NCI-H526 treated with DMSO at 0.1 percent for 48 hours (cell line): ENCODE data around the gene RAB25.
A peak's percentile ranks its signal among the peaks of the same experiment; 100 is the strongest.
"Not testable (repeated sequence)": the region's sequence is repeated elsewhere in the genome, so short reads cannot be mapped to it uniquely, and the experiment has no call there.

Source experiments
- DNase-seq: peaks from one replicate; lab custom pipeline; 2025; lab: John Stamatoyannopoulos, UW

RAB25 gene

DNA sequence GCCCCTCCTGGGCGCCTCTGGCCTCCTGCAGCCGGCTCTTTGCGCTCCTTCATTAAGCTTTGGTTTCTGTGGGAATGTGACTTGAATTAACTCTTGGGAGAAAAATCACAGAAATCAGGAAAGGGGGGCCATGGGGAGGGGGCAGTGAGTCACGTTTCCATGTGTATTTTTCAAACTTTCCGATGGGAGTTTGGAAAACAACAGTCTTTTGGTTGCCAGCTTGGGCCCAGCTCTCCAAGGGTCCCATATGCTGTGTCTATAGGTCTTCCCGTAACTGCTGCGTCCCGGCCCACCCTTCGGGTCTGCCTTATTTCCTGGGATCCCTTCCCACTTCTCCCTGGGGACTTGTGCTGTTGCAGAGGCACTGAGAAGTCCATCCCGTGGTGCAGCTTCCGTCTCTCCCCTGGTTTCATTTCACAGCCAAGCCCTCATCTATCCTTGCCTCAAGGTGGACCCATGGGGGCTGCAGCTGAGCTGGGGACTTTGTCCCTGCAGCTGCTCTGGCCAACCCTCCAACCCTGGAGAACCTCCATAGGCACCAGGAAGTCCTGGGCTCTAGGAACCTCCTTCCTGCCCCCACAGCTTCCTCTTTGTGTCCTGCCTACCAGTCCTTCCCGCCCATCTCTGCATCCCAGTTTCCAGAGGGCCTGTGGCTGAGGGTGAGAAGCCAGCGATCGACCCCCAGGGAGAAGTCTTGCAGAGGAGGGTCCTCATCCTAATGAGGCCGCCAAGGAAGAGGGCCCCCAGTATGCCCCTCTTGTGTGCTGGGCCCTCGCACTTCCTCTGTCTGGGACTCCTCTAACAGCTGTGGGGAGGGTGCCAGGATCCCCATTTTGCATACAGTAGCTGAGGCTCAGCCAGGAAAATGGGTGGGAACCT lies 41.9 kb downstream of the RAB25 start:
- no peak for DNase-seq

DNA sequence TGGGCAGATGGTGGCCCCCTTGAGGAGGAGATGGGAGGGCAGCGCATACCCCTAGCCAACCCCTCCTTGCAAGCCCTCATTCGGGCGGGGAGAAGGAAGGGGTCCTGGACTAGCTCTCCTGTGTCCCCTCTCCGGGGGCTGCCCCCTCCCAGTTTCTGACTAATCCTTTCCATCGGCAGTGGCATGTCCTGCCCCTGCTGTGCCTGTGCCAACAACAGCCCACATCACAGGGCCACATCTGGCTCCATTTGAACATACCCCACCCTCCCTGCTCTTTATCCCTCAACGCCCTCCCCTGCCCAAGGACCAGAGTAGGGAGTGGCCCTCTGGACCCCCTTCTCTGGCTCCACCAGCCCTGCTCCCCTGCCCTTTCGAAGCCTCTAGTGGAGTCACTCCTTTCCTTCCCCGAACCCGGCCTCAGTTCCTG lies 42.6 kb downstream of the RAB25 start:
- no peak for DNase-seq

DNA sequence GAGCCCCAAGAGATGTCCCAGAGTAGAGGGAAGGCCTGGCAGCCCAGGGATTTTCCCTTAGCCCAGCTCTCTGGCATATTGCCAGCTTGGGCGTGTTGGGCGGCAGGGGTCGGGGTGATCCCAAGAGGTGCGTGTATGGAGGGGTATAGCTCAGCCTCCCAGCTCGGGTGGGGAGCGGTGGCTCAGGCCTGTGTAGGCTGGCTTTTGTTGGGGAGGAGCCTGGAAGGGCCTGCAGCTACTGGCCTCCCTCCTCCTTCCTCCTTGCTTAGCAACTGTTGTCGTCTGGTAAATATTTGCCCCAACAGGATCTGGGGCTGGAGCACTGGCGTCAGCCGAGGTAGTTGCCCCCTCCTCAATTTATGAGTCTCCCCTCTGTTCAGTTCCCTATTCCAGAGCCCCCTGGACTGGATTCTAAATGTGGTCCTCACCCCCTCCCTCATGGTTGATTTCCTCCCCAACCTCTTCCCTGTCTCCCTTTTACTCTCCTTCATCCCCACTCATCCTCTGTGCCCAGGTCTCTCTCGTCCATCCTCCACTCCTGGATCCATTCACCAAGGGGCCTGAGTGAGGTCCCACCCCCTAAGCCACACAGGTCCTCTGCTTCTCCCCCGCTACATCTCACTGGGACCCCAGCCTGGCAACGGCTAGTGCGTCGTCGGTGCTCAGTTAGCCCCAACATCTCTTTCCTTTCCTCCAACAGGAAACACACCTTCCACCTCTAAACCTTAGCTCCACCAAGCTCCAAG lies 43.3 kb downstream of the RAB25 start:
- no peak for DNase-seq

DNA sequence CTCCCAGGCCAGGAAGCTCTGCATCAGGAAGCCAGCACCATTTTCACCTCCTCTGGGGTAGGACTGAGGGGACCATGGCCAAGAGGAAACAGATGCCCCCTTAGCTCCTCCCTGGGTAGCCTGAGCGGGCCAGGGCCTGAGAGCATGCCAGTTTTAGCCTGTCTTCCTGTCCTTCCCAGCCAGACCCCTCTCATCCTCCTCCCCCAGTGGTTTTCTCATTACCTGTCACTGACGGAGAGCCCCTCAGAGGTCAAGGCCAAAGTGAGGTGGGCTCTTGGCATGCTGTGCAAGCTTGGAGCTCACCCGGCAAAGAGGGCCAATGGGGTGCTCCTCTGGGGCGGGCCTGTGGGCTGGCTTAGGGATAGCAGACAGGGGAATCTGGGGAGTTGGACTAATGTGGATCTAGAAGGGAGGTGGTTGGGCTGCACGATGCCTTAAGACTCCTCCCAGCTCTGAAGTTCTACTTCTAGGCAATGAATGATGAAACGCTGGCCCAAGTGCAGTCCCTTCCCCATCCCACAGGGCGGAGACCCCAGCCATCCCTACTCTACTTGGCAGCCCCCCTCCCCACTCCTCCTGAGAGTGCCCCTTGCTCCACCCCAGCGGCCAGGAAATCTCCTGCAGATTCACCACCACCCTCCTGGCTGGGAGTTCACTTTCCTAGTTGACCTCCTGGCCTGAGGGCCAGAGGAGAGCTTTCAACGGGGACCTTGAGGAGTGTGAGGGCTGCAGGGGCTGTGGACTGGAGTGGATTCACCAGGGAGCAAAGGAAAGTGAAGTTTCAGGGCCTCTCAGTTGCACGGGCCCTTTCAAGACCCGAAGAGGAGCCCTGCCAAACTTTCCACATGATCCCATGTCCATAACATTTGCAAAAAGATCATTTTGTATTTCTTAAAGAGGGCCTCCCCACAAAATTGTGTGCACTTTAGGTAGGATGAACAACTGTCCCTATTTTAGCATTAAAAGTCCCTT lies 44.2 kb downstream of the RAB25 start:
- DNase-seq, result no peak

DNA sequence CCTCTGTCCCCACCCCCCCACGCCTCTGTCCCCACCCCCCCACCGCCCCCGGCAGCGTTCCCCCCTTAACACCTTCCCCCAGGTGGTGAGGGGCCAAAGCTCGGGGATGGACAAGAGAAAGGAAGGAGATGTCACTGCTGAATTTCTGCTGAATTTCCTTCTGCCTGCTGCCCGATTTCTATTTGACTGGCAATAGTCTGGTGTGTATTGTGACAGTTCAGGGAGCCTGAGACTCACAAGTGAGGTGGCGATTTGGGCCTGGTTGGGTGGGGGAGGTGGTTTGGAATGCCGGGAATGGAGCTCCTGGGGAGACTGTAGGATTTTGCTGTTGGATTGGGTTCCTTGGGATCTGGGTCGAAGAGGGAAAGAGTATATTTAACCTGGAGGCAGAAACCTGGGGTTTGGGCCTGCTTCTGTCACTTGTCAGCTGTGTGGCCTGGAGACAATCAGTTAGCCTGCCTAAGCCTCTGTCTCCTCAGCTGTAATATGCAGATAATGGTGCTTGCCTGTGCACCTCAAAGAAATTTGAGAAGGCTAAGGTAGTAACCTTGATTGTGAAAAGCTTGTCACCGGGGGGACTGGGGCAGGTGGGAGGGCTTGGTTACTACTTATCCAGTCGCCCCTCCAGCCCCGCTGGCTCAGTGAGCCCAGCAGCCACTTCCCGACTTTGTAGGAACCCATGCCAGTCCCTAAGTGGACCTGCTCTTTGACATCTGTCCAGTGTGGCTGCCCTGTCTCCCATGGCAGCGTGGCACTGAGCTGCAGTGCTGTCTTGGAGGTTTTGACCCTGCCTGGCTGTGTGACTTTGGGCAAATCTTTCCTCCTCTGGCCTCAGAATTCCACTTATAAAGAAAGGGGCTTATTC lies 45.9 kb downstream of the RAB25 start:
- peak; percentile 86 for DNase-seq

DNA sequence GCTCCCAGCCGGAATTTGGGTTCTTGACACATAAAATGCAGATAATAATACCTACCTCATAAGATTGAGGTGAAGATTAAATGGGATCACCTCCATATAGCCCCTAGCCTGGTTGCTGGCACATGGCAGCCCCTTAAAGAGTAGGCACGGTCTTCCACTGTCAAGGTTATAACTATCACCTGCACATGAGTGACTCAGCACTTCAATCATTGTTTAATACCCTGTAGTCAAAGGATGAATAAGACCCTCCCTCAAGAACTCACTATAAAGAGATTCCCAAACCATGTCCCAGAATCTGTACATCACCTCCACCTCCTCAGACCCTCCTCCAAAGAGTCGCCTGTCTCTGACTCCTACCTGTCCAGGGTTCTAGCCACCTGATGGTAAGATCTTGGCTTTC lies 47.1 kb downstream of the RAB25 start:
- DNase-seq, result no peak

DNA sequence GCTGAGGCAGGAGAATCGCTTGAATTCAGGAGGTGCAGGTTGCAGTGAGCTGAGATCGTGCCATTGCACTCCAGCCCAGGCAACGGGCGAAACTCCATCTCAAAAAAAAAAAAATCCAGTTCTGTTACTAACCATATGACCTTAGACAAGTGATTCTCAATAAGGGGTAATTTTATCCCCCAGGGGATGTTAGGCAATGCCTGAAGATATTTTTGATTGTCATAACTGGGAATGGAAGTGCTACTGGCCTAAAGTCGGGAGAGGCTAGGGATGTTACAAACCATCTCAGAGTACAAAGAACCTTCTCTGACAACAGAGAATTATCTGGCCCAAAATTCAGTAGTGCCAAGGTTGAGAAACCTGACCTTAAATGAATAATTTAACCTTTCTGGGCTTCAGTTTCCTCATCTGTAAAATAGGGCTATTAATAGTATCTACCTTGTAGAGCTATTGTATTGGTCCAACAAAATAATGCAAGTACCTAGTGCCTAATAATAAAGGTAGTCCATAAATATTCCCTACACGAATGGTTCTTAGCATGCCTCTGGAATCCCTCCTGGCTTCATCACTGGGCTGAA lies 47.8 kb downstream of the RAB25 start:
- no peak for DNase-seq

DNA sequence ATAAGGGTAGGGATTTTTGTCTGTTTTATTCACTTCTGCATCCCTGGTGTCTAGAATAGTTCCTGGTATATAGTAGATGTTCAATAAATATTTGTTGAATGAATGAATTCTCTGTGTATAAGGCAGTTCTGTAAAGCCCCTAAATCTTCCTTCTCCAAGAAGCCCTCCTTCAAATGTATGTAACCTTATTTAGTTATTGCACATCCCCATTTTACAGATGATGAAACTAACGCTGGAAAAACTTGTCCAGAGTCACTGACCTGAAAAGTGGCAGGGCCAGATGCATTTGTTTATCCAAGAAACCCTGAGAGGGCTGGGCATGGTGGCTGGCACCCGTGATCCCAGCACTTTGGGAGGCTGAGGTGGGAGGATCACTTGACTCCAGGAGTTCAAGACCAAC lies 49.3 kb downstream of the RAB25 start:
- no peak for DNase-seq

DNA sequence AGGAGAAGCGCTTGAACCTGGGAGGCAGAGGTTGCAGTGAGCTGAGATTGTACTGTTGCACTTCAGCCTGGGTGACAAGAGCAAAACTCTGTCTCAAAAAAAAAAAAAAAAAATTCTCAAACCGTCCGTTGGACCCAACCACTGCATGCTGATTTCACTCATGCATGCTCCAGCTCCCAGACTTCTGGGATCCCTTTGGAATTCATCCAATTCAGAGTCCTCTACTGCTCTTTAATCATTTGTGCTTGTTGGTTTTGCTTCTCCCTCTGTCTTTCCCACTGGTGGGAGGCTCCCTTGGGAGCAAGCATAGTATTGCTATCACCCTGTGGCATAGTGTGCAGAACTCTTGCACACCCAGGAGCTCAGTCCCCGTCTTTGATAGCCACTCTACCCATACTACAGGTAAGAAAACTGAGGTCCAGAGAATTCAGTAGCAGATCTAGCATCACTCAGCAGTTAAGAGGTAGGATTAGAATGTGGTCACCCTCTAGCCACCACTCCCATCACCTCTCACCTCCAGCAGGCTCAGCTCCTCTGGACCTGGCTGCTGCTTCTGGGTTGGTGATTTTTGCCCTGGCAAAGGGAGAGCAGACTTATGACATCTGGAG lies 50.5 kb downstream of the RAB25 start:
- DNase-seq, result no peak

DNA sequence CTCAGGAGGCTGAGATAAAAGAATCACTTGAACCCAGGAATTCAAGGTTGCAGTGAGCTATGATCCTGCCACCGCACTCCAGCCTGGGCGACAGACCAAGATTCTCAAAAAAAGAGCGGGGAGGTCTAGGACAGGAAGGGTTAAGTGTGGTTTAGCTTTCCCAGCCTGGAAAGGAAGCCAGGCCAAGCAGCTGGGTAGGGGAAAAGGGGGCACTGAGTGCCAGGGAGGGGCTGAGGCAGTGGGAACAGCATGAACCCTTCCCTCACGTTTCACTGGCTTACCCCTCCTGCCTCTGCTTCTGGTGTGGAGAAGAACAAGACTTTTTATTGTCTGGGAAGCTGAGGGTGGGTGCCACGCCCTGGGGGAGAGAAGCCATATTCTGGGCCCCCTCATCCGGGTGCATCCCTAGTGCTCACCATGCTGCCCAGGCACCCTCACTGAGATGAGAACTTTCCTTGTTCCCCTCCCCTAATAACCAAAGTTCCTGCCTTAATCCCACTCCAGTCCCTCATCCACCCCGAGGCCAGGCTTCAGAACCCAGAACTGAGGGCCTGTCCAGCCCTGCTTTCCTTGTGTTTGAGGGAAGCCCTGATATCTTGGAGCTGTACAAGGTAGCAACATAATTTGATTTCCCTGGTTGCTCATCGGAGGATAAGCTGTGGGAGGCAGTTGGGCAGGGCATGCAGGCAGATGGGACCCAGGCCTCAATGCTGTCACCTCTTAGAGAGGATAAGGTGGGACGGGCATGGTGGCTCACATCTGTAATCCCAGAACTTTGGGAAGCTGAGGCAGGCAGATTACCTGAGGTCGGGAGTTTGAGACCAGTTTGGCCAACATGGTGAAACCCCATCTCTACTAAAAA lies 51.5 kb downstream of the RAB25 start:
- DNase-seq, result no peak

DNA sequence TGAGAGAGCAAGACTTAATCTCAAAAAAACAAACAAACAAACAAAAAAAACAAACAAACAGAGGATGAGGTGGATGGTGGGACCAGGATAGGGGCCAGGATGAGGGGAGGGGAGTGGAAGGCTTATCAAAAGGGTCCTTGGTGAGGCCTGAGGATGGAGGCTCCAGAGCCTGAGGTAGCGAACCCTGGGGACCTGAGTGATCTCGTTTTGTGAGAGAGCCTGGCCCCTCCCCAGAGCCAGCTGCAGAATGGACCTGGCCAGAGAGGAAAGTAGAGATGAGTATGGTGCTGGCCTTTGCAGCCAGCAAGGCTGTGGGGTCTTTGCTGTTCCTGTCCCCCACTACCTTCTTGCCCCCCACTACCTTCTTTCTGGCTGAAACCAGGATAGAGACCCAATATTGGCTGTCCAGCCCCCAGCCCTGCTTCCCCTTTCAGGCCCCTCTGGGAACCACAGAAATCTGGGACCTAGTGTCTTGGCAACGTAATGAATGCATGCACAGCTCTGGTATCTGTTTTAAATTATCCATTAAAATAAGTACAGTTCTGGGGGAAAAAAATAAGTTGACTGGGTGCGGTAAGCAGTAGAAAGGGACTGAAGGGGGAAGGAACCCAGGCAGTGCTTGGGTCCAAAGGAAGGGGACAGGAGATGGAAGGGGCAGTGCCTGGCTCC lies 52.5 kb downstream of the RAB25 start:
- DNase-seq, result no peak

DNA sequence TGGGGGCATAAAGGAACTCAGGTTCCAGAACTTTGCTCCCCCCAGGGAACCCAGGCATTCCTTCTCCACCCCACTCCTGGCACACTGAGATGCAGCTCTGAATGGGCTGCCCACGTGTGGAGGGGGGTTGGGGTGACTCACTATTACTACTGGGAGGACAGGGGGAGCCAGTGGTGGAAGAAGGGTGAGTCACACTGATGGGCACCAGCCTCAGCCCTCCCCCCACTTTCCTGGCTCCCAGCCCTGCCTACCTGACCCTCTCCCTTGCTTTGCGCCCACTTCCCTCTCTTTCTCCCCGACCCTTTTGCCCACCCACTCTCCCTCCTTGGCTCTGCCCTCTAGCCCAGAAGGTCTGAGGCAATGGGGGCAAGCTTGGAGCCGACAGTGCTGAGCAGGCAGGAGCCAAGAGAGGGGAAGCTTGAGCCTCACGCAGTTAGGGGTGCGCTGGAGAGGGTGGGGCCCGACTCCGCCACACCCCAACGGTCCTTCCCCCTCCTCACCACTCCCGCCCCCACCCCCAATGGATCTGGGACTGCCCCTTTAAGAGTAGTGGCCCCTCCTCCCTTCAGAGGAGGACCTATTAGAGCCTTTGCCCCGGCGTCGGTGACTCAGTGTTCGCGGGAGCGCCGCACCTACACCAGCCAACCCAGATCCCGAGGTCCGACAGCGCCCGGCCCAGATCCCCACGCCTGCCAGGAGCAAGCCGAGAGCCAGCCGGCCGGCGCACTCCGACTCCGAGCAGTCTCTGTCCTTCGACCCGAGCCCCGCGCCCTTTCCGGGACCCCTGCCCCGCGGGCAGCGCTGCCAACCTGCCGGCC lies 53.4 kb downstream of the RAB25 start, which contains the start of gene LMNA:
LMNA (plus strand) TSS at position 611 of the 818 bp plus-strand sequence. CDS start 208 bp downstream, outside the sequence.
- peak; percentile 76 for DNase-seq

DNA sequence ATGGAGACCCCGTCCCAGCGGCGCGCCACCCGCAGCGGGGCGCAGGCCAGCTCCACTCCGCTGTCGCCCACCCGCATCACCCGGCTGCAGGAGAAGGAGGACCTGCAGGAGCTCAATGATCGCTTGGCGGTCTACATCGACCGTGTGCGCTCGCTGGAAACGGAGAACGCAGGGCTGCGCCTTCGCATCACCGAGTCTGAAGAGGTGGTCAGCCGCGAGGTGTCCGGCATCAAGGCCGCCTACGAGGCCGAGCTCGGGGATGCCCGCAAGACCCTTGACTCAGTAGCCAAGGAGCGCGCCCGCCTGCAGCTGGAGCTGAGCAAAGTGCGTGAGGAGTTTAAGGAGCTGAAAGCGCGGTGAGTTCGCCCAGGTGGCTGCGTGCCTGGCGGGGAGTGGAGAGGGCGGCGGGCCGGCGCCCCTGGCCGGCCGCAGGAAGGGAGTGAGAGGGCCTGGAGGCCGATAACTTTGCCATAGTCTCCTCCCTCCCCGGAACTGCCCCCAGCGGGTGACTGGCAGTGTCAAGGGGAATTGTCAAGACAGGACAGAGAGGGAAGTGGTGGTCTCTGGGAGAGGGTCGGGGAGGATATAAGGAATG lies 54.1 kb downstream of the RAB25 start:
- DNase-seq, result peak; percentile 57

DNA sequence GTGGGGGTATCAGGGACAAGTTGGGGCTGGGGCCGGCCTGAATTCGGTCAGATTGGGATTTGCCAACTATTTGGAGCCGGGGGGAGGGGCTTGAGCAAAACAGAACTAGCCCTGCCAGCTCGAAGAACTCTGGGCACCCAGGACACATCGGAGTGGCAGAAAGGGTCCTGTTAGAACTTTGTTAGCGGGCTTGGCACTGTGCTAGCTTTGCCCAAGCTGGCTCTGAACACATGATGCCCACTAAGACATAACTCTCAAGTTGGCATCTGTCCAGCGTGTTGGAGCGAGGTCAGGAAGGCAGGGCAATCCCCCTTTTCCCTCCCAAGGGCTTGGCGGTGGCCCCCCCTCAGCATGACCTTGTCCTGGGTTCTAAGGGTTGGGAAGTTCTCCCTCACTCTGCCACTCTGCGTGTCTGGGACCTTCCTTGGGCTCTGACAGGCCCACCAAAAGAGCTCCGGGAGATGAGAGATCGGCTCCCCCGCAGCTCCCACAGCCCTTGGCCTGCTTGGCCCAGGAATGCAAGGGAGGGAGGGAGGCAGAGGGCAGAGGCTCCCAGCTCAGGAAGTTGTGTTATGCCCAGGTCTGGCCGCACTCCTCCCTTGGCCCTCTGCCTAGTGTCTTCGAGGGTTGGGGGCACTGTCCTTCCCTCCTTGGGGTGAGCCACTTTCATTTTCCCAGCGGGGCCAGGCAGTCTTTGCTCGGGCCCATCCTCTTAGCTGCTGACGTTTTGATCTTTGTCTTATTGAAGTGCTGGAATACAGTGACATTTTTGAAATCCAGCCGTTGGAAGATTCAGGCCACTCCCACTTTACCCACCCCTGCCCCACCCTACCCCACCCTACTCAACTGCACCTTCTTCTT lies 54.8 kb downstream of the RAB25 start:
- DNase-seq, result no peak

DNA sequence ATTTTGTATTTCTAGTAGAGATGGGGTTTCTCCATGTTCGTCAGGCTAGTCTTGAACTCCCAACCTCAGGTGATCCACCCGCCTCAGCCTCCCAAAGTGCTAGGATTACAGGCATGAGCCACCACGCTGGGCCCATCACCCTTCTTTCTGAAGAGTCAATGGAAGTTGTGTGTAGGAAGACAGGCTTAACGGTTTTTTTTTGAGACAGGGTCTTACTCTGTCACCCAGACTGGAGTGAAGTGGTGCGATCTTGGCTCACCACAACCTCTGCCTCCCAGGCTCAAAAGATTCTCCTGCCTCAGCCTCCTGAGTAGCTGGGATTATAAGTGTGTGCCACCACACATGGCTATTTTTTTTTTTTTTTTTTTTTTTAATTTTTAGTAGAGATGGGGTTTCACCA lies 55.8 kb downstream of the RAB25 start:
- DNase-seq, result not testable (repeated sequence)

DNA sequence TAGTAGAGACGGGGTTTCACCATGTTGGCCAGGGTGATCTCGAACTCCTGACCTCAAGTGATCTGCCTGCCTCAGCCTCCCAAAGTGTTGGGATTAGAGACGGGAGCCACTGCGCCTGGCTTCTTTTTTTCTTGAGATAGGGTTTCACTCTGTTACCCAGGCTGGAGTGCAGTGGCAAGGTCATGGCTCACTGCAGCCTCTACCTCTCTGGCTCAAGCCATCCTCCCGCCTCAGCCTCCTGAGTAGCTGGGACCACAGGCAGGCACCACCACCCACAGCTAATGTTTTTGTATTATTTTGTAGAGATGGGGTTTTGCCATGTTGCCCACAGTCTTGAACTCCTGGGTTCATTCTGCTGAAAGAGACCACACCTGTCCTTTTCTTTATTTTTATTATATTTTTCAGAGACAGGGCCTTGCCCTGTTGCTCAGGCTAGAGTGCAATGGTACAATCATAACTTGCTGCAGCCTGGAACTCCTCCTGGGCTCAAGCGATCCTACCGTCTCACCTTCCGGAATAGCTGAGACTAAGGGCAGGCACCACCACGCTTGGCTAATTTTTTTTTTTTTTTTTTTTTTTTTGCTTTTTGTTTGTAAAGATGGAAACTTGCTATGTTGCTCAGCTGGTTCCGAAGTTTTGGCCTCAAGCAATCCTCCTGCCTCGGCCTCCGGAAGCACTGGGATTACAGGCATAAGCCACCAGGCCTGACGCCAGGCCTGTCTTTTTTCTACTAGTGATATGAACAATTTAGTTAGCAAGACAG lies 56.6 kb downstream of the RAB25 start:
- DNase-seq, result no peak
